ENCODE measurements around the gene MEX3D. TPM values are rescaled to one million over a fixed set of nuclear protein-coding genes. Genes with fewer than 3 reads are reported as not detected.
A peak's percentile ranks its signal among the peaks of the same experiment; 100 is the strongest.

MEX3D gene
- total RNA-seq, 1 donor from 2014 or later: 52.1 TPM

DNA sequence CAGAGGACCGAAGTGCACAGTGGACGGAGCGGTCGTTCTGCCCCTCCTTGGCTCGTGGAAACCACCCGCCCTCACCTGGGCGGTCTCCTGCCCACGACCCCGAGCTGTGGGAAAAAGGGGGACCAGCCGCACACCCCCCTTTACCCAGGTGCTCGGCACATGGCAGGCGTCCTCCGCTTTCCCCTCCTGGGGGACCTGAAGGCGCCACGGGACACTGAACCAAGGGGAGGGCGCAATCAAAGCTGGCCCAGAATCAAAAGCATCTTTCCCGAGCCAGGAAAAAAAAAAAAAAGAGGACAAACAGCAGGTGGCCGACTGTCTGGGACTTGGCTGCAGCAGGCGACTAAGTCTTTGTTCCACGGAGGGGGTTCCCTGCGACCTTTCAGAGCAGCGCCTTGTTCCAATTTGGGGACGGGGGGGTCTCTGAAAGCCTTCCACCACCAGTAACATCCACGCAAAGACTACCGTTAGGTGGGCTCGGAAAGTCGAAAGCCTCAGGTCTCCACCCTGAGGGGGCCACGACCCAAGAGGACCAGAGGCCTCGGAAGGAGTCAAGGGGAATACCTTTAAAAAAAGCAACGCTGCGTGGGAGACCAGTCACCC, 23.4 kb upstream of the MEX3D start:
- Mint-ChIP-seq H3K9me3 (ENCODE audit: unreplicated experiment) (no peaks in the 10 kb centered on the region), H3K4me1 (ENCODE audit: low read depth, unreplicated experiment) (peaks cover 6% of the 10 kb centered on the region), H3K36me3 (ENCODE audit: low read depth, unreplicated experiment) (peaks cover 5% of the 10 kb centered on the region), H3K27me3 (ENCODE audit: low read depth, unreplicated experiment) (no peaks in the 10 kb centered on the region), H3K27ac (ENCODE audit: unreplicated experiment) (peak overlapping the region; percentile 92), H3K4me3 (ENCODE audit: unreplicated experiment) (peak overlapping the region; percentile 95)
- H4K20me1 ChIP-seq (ENCODE audit: insufficient read depth, low read length): peaks cover 40% of the 10 kb centered on the region
- TF ChIP-seq, protein P1, sequence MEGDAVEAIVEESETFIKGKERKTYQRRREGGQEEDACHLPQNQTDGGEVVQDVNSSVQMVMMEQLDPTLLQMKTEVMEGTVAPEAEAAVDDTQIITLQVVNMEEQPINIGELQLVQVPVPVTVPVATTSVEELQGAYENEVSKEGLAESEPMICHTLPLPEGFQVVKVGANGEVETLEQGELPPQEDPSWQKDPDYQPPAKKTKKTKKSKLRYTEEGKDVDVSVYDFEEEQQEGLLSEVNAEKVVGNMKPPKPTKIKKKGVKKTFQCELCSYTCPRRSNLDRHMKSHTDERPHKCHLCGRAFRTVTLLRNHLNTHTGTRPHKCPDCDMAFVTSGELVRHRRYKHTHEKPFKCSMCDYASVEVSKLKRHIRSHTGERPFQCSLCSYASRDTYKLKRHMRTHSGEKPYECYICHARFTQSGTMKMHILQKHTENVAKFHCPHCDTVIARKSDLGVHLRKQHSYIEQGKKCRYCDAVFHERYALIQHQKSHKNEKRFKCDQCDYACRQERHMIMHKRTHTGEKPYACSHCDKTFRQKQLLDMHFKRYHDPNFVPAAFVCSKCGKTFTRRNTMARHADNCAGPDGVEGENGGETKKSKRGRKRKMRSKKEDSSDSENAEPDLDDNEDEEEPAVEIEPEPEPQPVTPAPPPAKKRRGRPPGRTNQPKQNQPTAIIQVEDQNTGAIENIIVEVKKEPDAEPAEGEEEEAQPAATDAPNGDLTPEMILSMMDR (IDR thresholded peaks at IDR 0.05; ENCODE audit: insufficient read depth, low read depth, low read length): no peak
- TF ChIP-seq EZH2 (IDR thresholded peaks at IDR 0.05; ENCODE audit: insufficient read depth, low read length): no peak
- FAIRE-seq (no peak), DNase-seq (ENCODE audit: low read depth) (no peak)
- H3K27me3 ChIP-seq (ENCODE audit: insufficient read depth, low read length): no peaks in the 10 kb centered on the region
- H3K79me2 ChIP-seq (ENCODE audit: insufficient read depth, low read length): peaks cover 54% of the 10 kb centered on the region
- peak overlapping the region; percentile 69 for H2AFZ ChIP-seq (ENCODE audit: low read depth, low read length)
- H3K4me1 ChIP-seq (ENCODE audit: insufficient read depth, low read length): peaks cover 11% of the 10 kb centered on the region
- no peaks in the 10 kb centered on the region for H3K36me3 ChIP-seq (ENCODE audit: insufficient read depth, low read length)
- H3K4me3 ChIP-seq (ENCODE audit: insufficient read depth, low read depth, low read length): peak overlapping the region; percentile 84
- H3K4me2 ChIP-seq (ENCODE audit: low read length): peak overlapping the region; percentile 97
- H3K9me3 ChIP-seq (ENCODE audit: insufficient read depth, low read depth, low read length): no peaks in the 10 kb centered on the region
- peak overlapping the region; percentile 92 for H3K27ac ChIP-seq (ENCODE audit: low read depth, low read length)
- peak overlapping the region; percentile 100 for H3K9ac ChIP-seq (ENCODE audit: low read length)

DNA sequence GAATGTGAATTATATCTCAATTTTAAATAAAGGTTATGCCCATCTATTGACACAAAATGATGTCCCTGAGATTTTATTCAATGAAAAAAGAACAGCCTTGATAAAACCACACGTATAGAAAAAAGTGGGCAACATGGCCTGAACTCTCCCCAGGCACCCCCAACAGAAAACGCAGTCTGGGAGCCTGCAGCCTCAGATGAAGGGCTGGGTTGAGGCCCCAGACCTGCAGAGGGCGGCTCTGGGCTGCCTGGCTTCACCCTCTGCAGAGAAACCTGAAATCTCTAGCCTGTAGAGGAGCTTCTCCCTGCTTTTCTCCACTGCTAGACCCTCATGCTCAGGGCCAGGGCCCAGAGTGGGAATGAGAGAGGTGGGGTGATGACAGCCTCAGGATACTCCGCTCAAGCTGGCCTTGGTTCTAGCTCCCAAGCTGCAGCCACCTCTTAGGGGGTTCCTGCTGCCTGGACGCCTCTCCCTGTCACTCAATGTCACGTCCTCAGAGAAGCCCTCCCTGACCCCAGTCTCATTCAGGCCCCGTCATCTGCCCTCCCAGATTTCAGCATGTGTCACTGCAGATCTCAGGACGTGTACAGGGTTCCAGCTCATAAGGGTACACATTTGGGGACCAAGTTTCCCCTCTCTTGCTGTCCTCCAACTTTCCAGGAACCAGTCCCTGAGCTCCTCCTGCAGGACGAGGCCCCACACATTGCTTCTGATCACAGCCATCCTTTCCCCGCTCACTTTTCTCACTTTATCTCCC, 22.7 kb upstream of the MEX3D start:
- Mint-ChIP-seq H3K27me3 (ENCODE audit: low read depth, unreplicated experiment) (no peaks in the 10 kb centered on the region), H3K36me3 (ENCODE audit: low read depth, unreplicated experiment) (peaks cover 8% of the 10 kb centered on the region), H3K4me1 (ENCODE audit: low read depth, unreplicated experiment) (peaks cover 6% of the 10 kb centered on the region), H3K27ac (ENCODE audit: unreplicated experiment) (peak overlapping the region; percentile 80), H3K4me3 (ENCODE audit: unreplicated experiment) (peak overlapping the region; percentile 95), H3K9me3 (ENCODE audit: unreplicated experiment) (no peaks in the 10 kb centered on the region)
- DNase-seq (ENCODE audit: low read depth) (no peak), FAIRE-seq (no peak)
- Histone ChIP-seq H3K9ac (ENCODE audit: low read length) (peak overlapping the region; percentile 100), H3K9me3 (ENCODE audit: insufficient read depth, low read depth, low read length) (no peaks in the 10 kb centered on the region), H3K4me1 (ENCODE audit: insufficient read depth, low read length) (peaks cover 11% of the 10 kb centered on the region), H3K79me2 (ENCODE audit: insufficient read depth, low read length) (peaks cover 61% of the 10 kb centered on the region), H3K27me3 (ENCODE audit: insufficient read depth, low read length) (no peaks in the 10 kb centered on the region), H3K4me2 (ENCODE audit: low read length) (peak overlapping the region; percentile 97), H2AFZ (ENCODE audit: low read depth, low read length) (no peak overlapping the region), H4K20me1 (ENCODE audit: insufficient read depth, low read length) (peaks cover 47% of the 10 kb centered on the region), H3K27ac (ENCODE audit: low read depth, low read length) (no peak overlapping the region), H3K4me3 (ENCODE audit: insufficient read depth, low read depth, low read length) (peak overlapping the region; percentile 84), H3K36me3 (ENCODE audit: insufficient read depth, low read length) (no peaks in the 10 kb centered on the region)
- no peak for TF ChIP-seq EZH2 (IDR thresholded peaks at IDR 0.05; ENCODE audit: insufficient read depth, low read length)
- TF ChIP-seq, protein P1 (IDR thresholded peaks at IDR 0.05; ENCODE audit: insufficient read depth, low read depth, low read length): no peak

DNA sequence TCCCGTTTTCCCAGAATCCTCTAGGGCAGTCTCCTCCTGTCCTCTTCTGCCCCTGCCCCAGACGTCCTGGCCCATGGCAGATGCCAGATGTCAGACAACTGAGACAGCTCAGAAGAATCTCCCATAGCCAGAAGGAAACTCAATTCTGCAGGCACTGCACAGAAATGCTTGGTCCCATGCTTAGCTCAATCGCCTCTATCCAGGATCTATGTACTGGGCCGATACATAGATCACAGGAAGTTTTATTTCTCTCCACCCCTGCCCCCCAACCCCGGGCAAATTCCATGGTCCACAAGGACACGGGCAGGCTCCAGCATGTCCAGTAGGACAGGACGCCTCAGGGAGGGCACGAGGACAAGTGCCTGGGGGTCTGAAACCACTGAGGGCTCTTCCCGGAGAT, 19.7 kb upstream of the MEX3D start:
- Mint-ChIP-seq H3K27me3 (ENCODE audit: low read depth, unreplicated experiment) (no peaks in the 10 kb centered on the region), H3K4me1 (ENCODE audit: low read depth, unreplicated experiment) (peaks cover 6% of the 10 kb centered on the region), H3K9me3 (ENCODE audit: unreplicated experiment) (no peaks in the 10 kb centered on the region), H3K36me3 (ENCODE audit: low read depth, unreplicated experiment) (peaks cover 12% of the 10 kb centered on the region), H3K4me3 (ENCODE audit: unreplicated experiment) (no peak overlapping the region), H3K27ac (ENCODE audit: unreplicated experiment) (no peak overlapping the region)
- Histone ChIP-seq H3K9ac (ENCODE audit: low read length) (no peak overlapping the region), H3K9me3 (ENCODE audit: insufficient read depth, low read depth, low read length) (no peaks in the 10 kb centered on the region), H3K36me3 (ENCODE audit: insufficient read depth, low read length) (peaks cover 4% of the 10 kb centered on the region), H3K79me2 (ENCODE audit: insufficient read depth, low read length) (peaks cover 74% of the 10 kb centered on the region), H3K4me1 (ENCODE audit: insufficient read depth, low read length) (peaks cover 11% of the 10 kb centered on the region), H4K20me1 (ENCODE audit: insufficient read depth, low read length) (peaks cover 53% of the 10 kb centered on the region), H2AFZ (ENCODE audit: low read depth, low read length) (no peak overlapping the region), H3K4me3 (ENCODE audit: insufficient read depth, low read depth, low read length) (no peak overlapping the region), H3K27me3 (ENCODE audit: insufficient read depth, low read length) (no peaks in the 10 kb centered on the region), H3K27ac (ENCODE audit: low read depth, low read length) (no peak overlapping the region), H3K4me2 (ENCODE audit: low read length) (no peak overlapping the region)
- DNase-seq (ENCODE audit: low read depth): no peak
- FAIRE-seq: no peak
- TF ChIP-seq, protein P1 (IDR thresholded peaks at IDR 0.05; ENCODE audit: insufficient read depth, low read depth, low read length): no peak
- no peak for TF ChIP-seq EZH2 (IDR thresholded peaks at IDR 0.05; ENCODE audit: insufficient read depth, low read length)
